ENCODE data around the gene PPP1R7.
"Not testable (repeated sequence)": the region's sequence is repeated elsewhere in the genome, so short reads cannot be mapped to it uniquely, and the experiment has no call there.

PPP1R7 gene, protein sequence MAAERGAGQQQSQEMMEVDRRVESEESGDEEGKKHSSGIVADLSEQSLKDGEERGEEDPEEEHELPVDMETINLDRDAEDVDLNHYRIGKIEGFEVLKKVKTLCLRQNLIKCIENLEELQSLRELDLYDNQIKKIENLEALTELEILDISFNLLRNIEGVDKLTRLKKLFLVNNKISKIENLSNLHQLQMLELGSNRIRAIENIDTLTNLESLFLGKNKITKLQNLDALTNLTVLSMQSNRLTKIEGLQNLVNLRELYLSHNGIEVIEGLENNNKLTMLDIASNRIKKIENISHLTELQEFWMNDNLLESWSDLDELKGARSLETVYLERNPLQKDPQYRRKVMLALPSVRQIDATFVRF

DNA sequence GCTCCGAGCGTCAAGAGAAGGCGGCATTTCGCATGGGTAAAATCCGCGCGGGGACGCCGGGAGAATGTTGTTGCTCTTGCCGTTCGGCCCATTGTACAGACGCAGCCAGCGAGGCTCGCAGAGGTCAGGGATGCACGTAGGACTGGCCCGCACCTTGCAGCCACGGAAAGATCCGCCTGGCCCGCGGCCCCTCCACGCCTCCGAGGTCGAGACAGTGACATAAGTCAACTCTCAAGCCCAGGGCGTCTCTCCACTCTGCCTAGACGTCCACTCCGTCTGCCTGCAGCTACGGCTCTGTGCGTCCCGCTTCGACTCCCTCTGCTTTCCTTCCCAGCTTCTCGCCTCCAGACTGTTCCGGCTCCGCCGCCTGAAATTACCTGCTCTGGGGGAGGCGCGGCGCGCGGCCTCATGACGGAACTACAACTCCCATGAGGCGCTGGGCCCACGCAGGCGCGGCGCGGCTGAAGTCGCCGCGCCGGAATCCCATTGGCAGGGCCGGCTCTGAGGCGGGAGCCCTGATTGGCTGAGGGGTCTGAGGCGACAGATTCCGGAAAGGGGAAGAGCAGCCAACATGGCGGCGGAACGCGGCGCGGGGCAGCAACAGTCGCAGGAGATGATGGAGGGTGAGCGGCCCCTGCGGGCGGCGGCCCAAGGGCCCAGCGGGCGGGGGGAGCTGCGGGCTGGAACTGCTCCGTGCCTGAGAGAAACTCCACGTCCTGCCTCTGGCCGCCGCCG is at the start of gene PPP1R7:
Gene PPP1R7 (plus strand): TSS at position 543 of the 735 bp plus-strand sequence. CDS start 29 bp downstream, at position 572.
- peak; percentile 45 to 96 (median 90) for DNase-seq

DNA sequence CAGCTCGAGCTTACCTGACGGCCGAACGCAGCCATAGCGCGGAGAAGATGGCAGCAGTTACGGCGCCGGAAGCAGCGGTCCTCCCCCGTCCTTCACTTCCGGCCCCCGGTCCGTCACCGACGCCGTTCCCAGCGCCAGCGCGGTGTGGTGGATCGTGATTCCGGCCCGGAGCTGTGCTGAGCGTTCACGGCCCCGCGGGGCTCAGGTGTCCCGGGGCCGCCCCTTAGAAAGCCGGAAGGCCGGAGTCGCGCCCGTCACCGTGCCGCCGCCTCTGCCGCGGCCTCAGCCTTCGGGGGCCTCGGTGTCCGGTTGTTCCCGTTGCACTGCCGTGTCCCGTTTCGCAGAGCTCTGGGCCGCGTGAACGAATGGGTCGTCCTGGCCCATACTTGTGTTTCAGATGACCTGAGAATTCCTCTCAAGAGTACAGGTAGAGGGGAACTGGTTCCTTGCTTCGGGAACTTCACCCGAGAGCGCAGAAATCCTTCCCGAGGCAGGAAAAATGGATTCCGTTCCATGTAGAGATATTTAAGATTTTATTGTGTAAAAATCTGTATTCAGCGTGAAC is 47.9 kb upstream of the PPP1R7 start, which contains the start of gene MTERF4:
Gene MTERF4 (minus strand): TSS at position 49 of the 565 bp plus-strand sequence. CDS start 14 bp downstream, at position 35.
- DNase-seq, result peak in 55 of 56 donors; percentile 37 to 88 (median 72)

DNA sequence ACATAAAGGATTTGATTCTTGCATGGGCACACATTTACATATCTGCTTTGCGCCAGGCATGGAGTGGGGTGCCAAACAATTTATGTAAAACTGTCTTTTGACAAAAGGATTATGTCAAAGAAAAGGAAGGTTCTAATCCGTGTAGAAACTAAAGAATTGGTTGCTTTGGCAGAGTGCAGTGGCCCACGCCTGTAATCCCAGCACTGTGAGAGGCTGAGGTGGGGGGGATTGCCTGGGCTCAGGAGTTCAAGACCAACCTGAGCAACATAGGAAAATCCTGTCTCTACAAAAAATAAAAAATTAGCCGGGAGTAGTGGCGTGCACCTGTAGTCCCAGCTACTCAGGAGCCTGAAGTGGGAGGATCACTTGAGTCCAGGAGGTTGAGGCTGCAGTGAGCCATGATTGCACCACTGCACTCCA is 47.1 kb upstream of the PPP1R7 start:
- no peak for DNase-seq

- DNase-seq, result not testable (repeated sequence)
Observed at GRCh38 chr2:241104611-241105010, 45.7 kb upstream of the PPP1R7 start.

DNA sequence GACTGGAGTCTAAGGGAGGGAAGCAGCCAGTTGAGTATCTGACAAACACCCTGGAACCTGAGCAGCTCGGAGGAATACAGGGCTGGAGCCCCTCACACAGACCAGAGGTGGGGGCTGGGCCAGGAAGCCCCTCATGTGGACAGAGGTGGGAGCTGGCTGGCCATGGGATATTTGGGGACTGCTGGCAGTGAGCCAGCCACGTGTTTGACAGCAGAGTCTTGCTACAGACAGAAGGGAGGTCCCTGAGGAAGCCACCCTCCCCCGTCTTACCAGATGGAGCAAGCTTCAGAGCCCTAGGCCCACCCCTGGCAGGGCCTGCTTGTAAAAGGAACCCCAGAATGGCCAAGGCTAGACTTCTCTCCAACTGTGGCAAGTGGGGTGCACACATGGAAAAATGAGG is 44.6 kb upstream of the PPP1R7 start:
- DNase-seq, result no peak

DNA sequence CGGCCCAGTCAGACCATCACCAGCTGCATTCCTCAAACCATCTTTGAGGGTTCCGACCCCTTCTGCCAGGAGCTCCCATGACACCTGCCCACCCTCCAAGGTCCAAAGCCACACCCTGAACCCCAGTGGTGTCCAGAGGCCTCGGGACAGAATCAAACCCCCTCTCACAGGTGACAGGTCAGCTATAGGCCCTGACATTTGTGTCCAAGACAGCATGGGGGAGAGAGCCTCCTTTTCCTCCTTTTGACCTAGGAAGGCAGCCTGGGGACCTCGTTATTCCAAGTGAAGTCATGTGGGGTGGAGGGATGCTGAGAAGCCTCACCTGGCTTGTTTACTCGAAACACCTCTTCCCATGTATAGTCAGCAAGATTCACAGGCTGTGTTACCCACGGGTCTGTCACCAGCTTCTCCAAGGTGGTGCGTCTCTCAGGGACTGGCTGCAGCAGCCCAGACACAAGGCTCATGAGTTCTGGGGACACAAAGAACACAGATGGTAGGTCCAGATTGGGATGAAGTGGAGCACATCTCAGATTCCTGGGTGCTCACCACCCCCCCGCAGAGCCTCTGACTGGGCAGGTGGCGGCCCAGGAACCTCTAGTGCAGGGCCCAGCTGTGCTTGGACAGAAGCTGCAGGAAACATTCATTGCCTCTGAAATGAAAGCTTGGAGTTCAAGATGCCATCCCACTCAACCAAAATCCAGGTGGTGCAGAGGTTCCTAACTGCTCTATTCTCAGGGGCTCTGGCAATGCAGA is 43.1 kb upstream of the PPP1R7 start:
- no peak for DNase-seq

DNA sequence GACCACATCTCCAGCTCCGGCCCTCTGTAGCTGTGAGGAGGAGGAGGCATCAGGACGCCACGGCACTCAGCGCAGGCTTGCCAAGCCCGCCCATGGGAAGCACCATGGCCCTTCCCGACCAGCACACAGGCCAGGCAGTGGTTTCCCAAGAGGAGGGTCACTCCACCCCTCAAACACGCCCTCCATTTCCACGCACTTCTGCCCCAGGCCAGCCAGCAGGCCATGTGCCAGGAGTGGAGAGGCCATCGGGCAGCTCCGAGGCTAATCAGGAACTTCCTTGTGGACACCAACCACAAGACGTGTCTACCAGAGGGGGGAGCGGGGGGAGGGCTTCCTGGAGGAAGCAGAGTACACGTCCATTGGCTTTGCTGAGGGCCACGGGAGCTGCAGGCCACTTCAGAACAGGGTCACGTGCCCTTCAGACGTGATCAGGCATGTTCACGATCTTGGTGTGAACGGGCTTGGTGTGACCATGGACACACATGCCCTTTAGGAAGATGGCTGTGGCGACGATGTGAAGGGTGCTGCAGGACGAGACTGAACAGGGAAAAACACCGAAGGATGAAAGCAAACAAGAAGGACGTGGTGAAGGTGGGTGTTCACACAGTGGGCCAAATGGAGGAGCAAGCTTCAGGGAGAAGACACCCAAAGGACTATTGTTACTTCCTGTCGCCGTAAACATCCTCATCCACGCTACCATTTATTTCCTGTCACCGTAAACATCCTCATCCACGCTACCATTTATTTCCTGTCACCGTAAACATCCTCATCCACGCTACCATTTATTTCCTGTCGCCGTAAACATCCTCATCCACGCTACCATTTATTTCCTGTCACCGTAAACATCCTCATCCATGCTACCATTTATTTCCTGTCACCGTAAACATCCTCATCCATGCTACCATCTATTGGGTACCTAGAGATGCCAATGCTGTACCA is 41.7 kb upstream of the PPP1R7 start:
- DNase-seq, result no peak

DNA sequence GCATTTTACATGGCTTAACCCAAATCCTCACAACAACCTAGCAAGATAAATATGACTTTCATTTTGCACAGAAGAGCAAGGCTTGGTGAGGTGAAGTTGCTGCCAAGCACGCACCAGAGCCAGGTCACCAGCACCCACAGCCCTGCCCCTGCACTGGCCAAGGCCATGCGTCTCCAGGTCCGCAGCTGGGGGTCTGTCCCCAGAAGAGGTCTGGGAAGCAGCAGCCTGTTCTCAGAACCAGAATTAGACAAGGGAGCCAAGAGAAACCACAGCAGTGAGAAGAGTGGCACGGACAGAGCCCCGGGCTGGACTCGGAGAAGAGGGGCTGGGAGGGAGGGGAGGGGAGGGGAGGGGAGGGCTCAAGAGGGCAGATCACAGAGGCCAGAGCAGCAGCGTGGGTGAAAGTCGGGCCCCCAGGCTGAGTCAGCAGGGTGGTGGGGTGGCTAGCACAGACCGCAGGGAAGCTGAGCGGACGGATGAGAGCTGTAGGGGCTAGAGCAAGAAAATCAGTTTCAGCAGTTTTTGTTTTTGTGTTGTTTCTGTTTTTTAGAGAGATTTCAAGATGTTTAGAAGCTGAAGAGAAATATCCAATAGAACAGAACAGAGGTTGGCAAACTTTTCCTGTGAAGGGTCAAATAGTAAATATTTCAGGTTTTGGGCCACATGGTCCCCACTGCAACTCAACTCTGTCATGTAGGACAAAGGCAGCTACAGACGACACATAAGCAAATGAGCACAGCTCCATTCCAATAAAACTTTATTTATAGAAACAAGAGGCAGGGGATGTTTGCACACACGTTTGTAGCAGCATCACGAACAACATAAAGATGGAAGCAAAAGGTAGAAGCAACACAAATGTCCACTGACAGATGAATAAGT is 40.8 kb upstream of the PPP1R7 start:
- no peak for DNase-seq

DNA sequence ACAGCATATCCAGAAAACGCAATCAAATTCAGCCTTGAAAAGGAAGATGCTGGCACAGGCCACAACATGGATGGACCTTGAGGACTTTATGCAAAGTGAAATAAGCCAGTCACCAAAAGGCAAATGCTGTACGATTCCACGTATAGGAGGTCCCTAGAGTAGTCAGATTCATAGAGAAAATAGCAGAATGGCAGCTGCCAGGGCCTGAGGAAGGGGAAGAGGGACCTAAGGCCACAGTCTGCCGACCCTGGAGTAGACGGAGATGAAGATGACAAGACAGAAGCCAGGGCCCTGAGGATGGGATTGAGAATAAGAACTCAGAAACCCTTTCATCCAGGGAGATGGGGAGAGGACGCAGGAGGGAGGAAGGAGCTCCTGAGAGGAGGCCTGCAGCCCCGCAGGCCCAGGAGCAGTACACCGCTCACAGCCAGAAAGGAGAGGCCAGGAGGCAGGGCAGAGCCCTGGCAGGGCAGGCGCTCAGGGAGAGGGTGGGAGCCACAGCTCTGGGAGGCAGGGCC is 40.1 kb upstream of the PPP1R7 start:
- DNase-seq, result no peak

DNA sequence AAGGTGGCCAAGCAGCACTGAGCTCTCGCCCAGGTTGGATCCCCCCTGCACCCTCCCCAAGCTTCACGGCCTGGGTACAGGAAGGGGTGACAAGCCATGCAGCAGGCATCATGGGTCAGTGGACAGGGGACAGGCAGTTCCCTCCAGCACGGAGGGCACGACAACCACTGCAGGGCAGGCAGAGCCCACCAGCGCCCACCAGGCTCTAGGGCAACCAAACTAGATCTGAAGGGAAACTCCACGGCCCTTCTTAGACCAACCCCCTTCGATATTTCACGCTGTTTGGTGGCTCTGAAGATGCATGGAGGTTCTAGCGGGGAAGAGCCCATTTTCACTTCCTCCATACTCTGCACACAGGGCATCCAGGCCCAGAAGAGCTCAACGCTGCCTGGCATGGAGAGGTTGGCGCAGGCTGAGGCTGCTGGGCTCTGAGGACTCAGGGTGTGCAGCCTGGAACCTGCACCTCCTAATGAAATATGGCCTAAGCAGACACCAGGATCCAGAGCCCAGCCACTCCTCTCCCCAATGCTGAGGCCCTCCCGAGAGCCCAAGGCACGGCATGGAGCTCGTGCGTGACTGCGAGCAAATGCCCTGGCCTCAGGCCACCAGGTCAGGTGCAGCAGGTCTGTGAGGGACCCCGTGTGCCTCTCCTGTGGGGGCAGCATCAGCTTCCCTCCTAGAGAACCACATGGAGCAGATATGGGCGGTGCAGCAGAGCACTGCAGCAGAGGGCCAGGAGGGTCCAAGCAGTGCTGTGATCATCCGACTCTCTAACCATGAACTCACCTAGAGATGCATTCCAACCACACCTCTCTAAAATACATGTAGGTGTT is 39.4 kb upstream of the PPP1R7 start:
- DNase-seq, result no peak

- no peak for DNase-seq
Observed at GRCh38 chr2:241111440-241111805, 38.8 kb upstream of the PPP1R7 start.

GRCh38 chr2:241112046-241112445 is 38.2 kb upstream of the PPP1R7 start:
- no peak for DNase-seq

GRCh38 chr2:241112592-241112991 is 37.7 kb upstream of the PPP1R7 start:
- no peak for DNase-seq

DNA sequence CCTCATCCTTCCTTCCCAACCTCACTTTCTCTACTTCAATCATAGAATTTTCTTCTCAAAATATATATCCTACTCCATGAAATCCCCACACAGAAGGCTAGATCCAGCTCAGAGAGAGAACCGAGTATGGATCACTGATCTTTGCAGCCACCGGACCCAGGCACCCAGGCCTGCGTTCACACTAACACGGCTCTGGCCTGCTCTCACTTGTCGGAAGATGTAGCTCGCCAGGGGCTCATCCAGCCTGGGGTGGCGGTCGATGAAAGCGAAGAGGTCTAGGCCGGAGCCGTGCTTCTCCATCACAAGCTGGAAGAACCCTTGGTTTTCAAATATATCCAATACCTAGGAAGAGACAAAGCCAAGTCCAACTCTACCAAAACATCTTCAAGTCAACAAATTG is 35.4 kb upstream of the PPP1R7 start:
- DNase-seq, result no peak

GRCh38 chr2:241115361-241115760 is 34.9 kb upstream of the PPP1R7 start:
- DNase-seq, result no peak

GRCh38 chr2:241116606-241117560 is 33.4 kb upstream of the PPP1R7 start:
- DNase-seq, result no peak

Data from amygdala (tissue), 56 donors.